Liver (tissue), 3 donors: Measurements from ENCODE around the gene WDR20.

ENCODE experiments used
- CTCF ChIP-seq: fragments of 150-350 bp; IDR thresholded peaks from 2 replicates; pipeline ENCODE4 v1.5.1; 2017; ENCODE audit warnings: improper control_type of control experiment, low read depth, low read length; ENCODE audit not compliant: missing input control
- FOXA1 ChIP-seq: IDR thresholded peaks from 2 replicates; pipeline ENCODE4 v1.6.1; 2016; ENCODE audit warnings: antibody characterized with exemption
- HNF4A ChIP-seq, 2 donors: conservative IDR thresholded peaks; 2 replicates each; pipeline ENCODE4 v1.6.1; 2016; ENCODE audit warnings: antibody characterized with exemption in 2 of 2, mild to moderate bottlenecking in 2 of 2
- HNF4G ChIP-seq: IDR thresholded peaks from 2 replicates; pipeline ENCODE4 v1.6.1; 2016; ENCODE audit warnings: antibody characterized with exemption
- ZBTB33 ChIP-seq: IDR thresholded peaks from 2 replicates; pipeline ENCODE4 v1.6.1; 2016; ENCODE audit warnings: antibody characterized with exemption
- TF ChIP-seq, protein P1 (sequence below): IDR thresholded peaks from 2 replicates; pipeline ENCODE4 v1.6.1; 2016; ENCODE audit warnings: antibody characterized with exemption
- donor health status: healthy.
- donor health status: healthy.

- TF ChIP-seq CTCF (no peak), FOXA1 (no peak), HNF4A (conservative IDR thresholded peaks at IDR 0.05) (no peak), ZBTB33 (no peak), HNF4G (no peak)
- TF ChIP-seq, protein P1, sequence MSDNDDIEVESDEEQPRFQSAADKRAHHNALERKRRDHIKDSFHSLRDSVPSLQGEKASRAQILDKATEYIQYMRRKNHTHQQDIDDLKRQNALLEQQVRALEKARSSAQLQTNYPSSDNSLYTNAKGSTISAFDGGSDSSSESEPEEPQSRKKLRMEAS, result no peak
Measured at GRCh38 chr14:102222751-102223150, 83.1 kb downstream of the WDR20 start.
